HFF-Myc (cell line): ENCODE measurements around the gene MCC.

Experiments
- DNase-seq: peaks from one replicate; pipeline ENCODE4 v3.0.0-alpha.2; 2011; ENCODE audit warnings: low read depth; ENCODE audit errors: extremely low read depth
- H3K4me3 ChIP-seq: replicated peaks from 2 replicates; pipeline ENCODE4 v1.5.1; 2011; ENCODE audit warnings: low read depth, mild to moderate bottlenecking, control low read depth, low read length
- CTCF ChIP-seq: IDR thresholded peaks from 2 replicates; pipeline ENCODE4 v1.5.1; 2012; ENCODE audit warnings: mild to moderate bottlenecking, low read depth, low read length, control low read depth; ENCODE audit errors: missing control alignments

Gene MCC

GRCh38 chr5:113434889-113435288 lies 53.4 kb downstream of the MCC start, which contains the start of gene TSSK1B:
TSS of gene TSSK1B (minus strand) at chr5:113434989. CDS start at chr5:113434839, 150 bp downstream.
- no peak for DNase-seq
- TF ChIP-seq CTCF = no peak

GRCh38 chr5:113433862-113434612 lies 54.2 kb downstream of the MCC start:
- no peak for DNase-seq
- TF ChIP-seq CTCF = no peak
- no peak overlapping the region for H3K4me3 ChIP-seq

More at GRCh38 chr5:113434889-113435288, 53.4 kb downstream of the MCC start, which contains the start of gene TSSK1B:
- H3K4me3 ChIP-seq = no peak within 1 kb of the TSS

- no peak overlapping the region for H3K4me3 ChIP-seq
- DNase-seq = no peak
- TF ChIP-seq CTCF = no peak
These were observed 55.2 kb downstream of the MCC start for GRCh38 chr5:113433071-113433470.

- H3K4me3 ChIP-seq = no peak overlapping the region
- DNase-seq = no peak
- no peak for TF ChIP-seq CTCF
These were observed 60.2 kb downstream of the MCC start for GRCh38 chr5:113427871-113428574.

GRCh38 chr5:113425909-113426308 lies 62.3 kb downstream of the MCC start:
- DNase-seq = no peak
- no peak for TF ChIP-seq CTCF
- no peak overlapping the region for H3K4me3 ChIP-seq

GRCh38 chr5:113421693-113422092 lies 66.6 kb downstream of the MCC start:
- no peak for TF ChIP-seq CTCF
- DNase-seq = no peak
- H3K4me3 ChIP-seq = no peak overlapping the region
